HepG2 (cell line): ENCODE results near the gene OR1S2. TPM values are rescaled to one million over a fixed set of nuclear protein-coding genes. Genes with fewer than 3 reads are reported as not detected.

Source experiments
- ERF ChIP-seq: IDR thresholded peaks from 2 replicates; pipeline ENCODE4 v1.6.1; 2018; ENCODE audit warnings: missing biosample characterization, missing genetic modification reagents
- HCFC1 ChIP-seq: fragments of 150-350 bp; IDR thresholded peaks from 2 replicates; pipeline ENCODE4 v1.6.1; 2014; ENCODE audit warnings: low read depth, low read length
- HNF1B ChIP-seq: sonication (generic); formaldehyde crosslinking; IDR thresholded peaks from 2 replicates; pipeline ENCODE4 v1.5.1; 2020; ENCODE audit warnings: mild to moderate bottlenecking, moderate library complexity, missing genetic modification reagents
- KLF6 ChIP-seq: IDR thresholded peaks from 2 replicates; pipeline ENCODE4 v1.8.0; 2016; ENCODE audit warnings: missing biosample characterization, missing genetic modification reagents
- NPAS2 ChIP-seq: sonication (generic); formaldehyde crosslinking; IDR thresholded peaks from 2 replicates; pipeline ENCODE4 v1.8.0; 2022; ENCODE audit warnings: mild to moderate bottlenecking, missing genetic modification reagents, borderline replicate concordance
- PRDM10 ChIP-seq: sonication (generic); formaldehyde crosslinking; IDR thresholded peaks from 2 replicates; pipeline ENCODE4 v1.4.0; 2020; ENCODE audit warnings: low read depth, missing genetic modification reagents
- RBFOX2 ChIP-seq: fragments of 200-400 bp; formaldehyde crosslinking; IDR thresholded peaks from 2 replicates; pipeline ENCODE4 v1.6.1; 2017; ENCODE audit warnings: low read depth, mild to moderate bottlenecking, low read length
- SAFB2 ChIP-seq: sonication (generic); formaldehyde crosslinking; IDR thresholded peaks from 2 replicates; pipeline ENCODE4 v1.5.1; 2020; ENCODE audit warnings: missing genetic modification reagents, low read depth, mild to moderate bottlenecking, borderline replicate concordance
- SAP130 ChIP-seq: IDR thresholded peaks from 2 replicates; pipeline ENCODE4 v1.6.1; 2016; ENCODE audit warnings: low read depth
- SNAI1 ChIP-seq: sonication (generic); formaldehyde crosslinking; IDR thresholded peaks from 2 replicates; pipeline ENCODE4 v1.5.0; 2020; ENCODE audit warnings: mild to moderate bottlenecking, missing genetic modification reagents, borderline replicate concordance
- ZNF17 ChIP-seq: sonication (generic); formaldehyde crosslinking; IDR thresholded peaks from 2 replicates; pipeline ENCODE4 v1.5.0; 2020; ENCODE audit warnings: mild to moderate bottlenecking, missing genetic modification reagents
- ZNF329 ChIP-seq: sonication (generic); formaldehyde crosslinking; IDR thresholded peaks from 2 replicates; pipeline ENCODE4 v1.9.0; 2021; ENCODE audit warnings: low read depth, mild to moderate bottlenecking, missing genetic modification reagents
- ZNF362 ChIP-seq: sonication (generic); formaldehyde crosslinking; IDR thresholded peaks from 2 replicates; pipeline ENCODE4 v1.4.0; 2020; ENCODE audit warnings: missing genetic modification reagents, mild to moderate bottlenecking, borderline replicate concordance
- ZNF546 ChIP-seq: sonication (generic); formaldehyde crosslinking; conservative IDR thresholded peaks from 2 replicates; pipeline ENCODE4 v1.8.1; 2023; ENCODE audit warnings: mild to moderate bottlenecking, missing genetic modification reagents
- ZSCAN21 ChIP-seq: sonication (generic); formaldehyde crosslinking; IDR thresholded peaks from 2 replicates; pipeline ENCODE4 v1.8.0; 2022; ENCODE audit warnings: mild to moderate bottlenecking, missing genetic modification reagents, moderate library complexity, borderline replicate concordance
- polyA plus RNA-seq, 8 experiments: library from polyadenylated mRNA; depleted of rRNA in 3 of 8; stranded (reverse) in 7 of 8; unstranded in 1 of 8; fragments of >200 nt; fragmentation: Illumina TruSeq in 4 of 8; extraction: Trizol in 4 of 8; gene quantifications; 2 replicates each; pipeline versions ENCODE4 v1.2.1 to v1.2.3, GENCODE V29; 2011 to 2016; ENCODE audit warnings: low read depth in 4 of 8, missing spikeins in 1 of 8, mixed read lengths in 1 of 8; ENCODE audit not compliant: insufficient read depth in 1 of 8
- total RNA-seq, 5 experiments: library from RNA; depleted of rRNA; stranded (reverse); fragments of >200 nt; fragmentation: Illumina TruSeq; extraction: Trizol; gene quantifications; 2 replicates each; pipeline ENCODE4 v1.2.3, GENCODE V29; 2016; ENCODE audit warnings: low read depth in 1 of 5
- TF ChIP-seq, protein P1 (sequence below): sonication (generic); formaldehyde crosslinking; IDR thresholded peaks from 2 replicates; pipeline ENCODE4 v1.4.0; 2020; ENCODE audit warnings: missing genetic modification reagents, borderline replicate concordance
- TF ChIP-seq, protein P2 (sequence below): sonication (generic); formaldehyde crosslinking; IDR thresholded peaks from 2 replicates; pipeline ENCODE4 v1.4.0; 2020; ENCODE audit warnings: mild to moderate bottlenecking, low read depth, missing genetic modification reagents

OR1S2 gene
- total and polyA plus RNA-seq, 2 of the 13 experiments (the other 11 are each of a cell fraction or from before 2014, with no cell fraction given), result not detected

DNA sequence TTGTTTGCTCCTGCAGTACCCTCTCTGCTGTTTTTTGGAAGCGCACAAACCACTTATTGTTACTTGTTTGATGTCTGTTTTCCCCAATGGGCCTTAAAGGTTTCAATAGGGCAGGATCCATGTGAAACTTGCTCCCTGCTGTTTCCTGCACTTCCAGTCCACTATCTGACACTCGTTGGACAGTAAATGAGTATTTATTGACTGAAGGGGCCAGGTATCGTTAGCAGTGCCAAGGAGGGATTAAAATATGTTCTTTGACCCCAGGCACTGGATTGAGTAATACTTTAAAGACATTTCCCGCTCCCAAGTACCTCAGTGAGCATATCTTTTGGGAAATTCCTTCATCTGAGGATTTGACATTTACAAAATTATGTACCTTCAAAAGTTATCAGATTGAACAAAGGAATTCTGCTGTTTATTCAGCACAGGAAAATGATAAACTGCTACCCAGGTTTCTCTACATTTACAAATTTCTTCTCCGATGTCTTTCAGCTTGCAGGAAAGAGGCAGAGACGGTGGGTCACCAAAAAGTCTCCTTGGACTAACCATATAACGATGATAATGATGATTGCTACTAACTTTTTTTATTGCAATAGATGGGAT lies 38.3 kb downstream of the OR1S2 start (continued):
- TF ChIP-seq ERF (CRISPR knock-in tag), result peak; percentile 57; the same call in 1 of the 2 replicates
- TF ChIP-seq, protein P1, sequence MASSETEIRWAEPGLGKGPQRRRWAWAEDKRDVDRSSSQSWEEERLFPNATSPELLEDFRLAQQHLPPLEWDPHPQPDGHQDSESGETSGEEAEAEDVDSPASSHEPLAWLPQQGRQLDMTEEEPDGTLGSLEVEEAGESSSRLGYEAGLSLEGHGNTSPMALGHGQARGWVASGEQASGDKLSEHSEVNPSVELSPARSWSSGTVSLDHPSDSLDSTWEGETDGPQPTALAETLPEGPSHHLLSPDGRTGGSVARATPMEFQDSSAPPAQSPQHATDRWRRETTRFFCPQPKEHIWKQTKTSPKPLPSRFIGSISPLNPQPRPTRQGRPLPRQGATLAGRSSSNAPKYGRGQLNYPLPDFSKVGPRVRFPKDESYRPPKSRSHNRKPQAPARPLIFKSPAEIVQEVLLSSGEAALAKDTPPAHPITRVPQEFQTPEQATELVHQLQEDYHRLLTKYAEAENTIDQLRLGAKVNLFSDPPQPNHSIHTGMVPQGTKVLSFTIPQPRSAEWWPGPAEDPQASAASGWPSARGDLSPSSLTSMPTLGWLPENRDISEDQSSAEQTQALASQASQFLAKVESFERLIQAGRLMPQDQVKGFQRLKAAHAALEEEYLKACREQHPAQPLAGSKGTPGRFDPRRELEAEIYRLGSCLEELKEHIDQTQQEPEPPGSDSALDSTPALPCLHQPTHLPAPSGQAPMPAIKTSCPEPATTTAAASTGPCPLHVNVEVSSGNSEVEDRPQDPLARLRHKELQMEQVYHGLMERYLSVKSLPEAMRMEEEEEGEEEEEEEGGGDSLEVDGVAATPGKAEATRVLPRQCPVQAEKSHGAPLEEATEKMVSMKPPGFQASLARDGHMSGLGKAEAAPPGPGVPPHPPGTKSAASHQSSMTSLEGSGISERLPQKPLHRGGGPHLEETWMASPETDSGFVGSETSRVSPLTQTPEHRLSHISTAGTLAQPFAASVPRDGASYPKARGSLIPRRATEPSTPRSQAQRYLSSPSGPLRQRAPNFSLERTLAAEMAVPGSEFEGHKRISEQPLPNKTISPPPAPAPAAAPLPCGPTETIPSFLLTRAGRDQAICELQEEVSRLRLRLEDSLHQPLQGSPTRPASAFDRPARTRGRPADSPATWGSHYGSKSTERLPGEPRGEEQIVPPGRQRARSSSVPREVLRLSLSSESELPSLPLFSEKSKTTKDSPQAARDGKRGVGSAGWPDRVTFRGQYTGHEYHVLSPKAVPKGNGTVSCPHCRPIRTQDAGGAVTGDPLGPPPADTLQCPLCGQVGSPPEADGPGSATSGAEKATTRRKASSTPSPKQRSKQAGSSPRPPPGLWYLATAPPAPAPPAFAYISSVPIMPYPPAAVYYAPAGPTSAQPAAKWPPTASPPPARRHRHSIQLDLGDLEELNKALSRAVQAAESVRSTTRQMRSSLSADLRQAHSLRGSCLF (CRISPR knock-in tag), result no peak
- TF ChIP-seq ZNF329 (CRISPR knock-in tag), result no peak
- no peak; the same call in 1 of the 2 replicates for TF ChIP-seq SAFB2 (CRISPR knock-in tag)
- peak; percentile 58; the same call in 1 of the 2 replicates for TF ChIP-seq SAP130 (CRISPR knock-in tag)
- TF ChIP-seq HCFC1, result no peak
- TF ChIP-seq RBFOX2, result no peak
- TF ChIP-seq KLF6 (CRISPR knock-in tag), result no peak
- no peak for TF ChIP-seq ZSCAN21
- TF ChIP-seq ZNF17, result no peak
- TF ChIP-seq HNF1B (CRISPR knock-in tag), result no peak
- TF ChIP-seq ZNF546, result no peak
- no peak for TF ChIP-seq SNAI1
- TF ChIP-seq PRDM10, result no peak
- no peak for TF ChIP-seq NPAS2 (CRISPR knock-in tag)
- peak; percentile 53; the same call in 1 of the 2 replicates for TF ChIP-seq ZNF362
- TF ChIP-seq, protein P2, sequence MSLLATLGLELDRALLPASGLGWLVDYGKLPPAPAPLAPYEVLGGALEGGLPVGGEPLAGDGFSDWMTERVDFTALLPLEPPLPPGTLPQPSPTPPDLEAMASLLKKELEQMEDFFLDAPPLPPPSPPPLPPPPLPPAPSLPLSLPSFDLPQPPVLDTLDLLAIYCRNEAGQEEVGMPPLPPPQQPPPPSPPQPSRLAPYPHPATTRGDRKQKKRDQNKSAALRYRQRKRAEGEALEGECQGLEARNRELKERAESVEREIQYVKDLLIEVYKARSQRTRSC, result no peak
